K562 (cell line): ENCODE data around the gene PTPN11. TPM values are rescaled to one million over a fixed set of nuclear protein-coding genes. Genes with fewer than 3 reads are reported as not detected.

Source experiments
- ATAC-seq: fragments of 200-7000 bp; cut with Tn5 transposase; 3 replicates; pipeline ENCODE4 v1.9.1; 2020; ENCODE audit warnings: moderate library complexity
- BruUV-seq: library from RNA; stranded (reverse); fragments of 400-500 nt; replicated peaks from 2 replicates; lab custom pipeline; 2021; lab: Mats Ljungman, UMichigan
- CTCF ChIA-PET: fragments of 300-600 bp; formaldehyde crosslinking; extraction: SDS; loops from one replicate; lab custom pipeline; 2021; ENCODE audit warnings: low intra/inter-chr PET ratio; lab: Yijun Ruan, JAX
- POLR2A ChIA-PET: fragments of 300-600, 350-650 bp; sonication (Branson Sonifier 250); formaldehyde crosslinking; extraction: SDS; loops from one replicate; lab custom pipeline; 2021; ENCODE audit warnings: antibody characterized with exemption, inconsistent platforms; lab: Yijun Ruan, JAX
- DNase-seq, 4 experiments: peaks; one replicate each; pipeline versions ENCODE4 v3.0.0 to v3.0.0-alpha.2; 2011 to 2018; ENCODE audit warnings: low spot score in 3 of 4, mixed read lengths in 3 of 4; ENCODE audit errors: extremely low read depth in 1 of 4
- FAIRE-seq: peaks from 2 replicates; lab custom pipeline; 2011; peaks lifted over from hg19 to GRCh38; lab: Jason Lieb, UNC
- H2AFZ ChIP-seq: 2 replicates; pipeline ENCODE4 v1.6.0; 2011; ENCODE audit warnings: low read depth, low read length, control low read depth, inconsistent platforms
- H3K27ac ChIP-seq: fragments of 200-600 bp; 3 replicates; pipeline ENCODE4 v1.8.0; 2011; ENCODE audit warnings: low read depth, mild to moderate bottlenecking, control low read depth, inconsistent platforms, low read length, moderate library complexity, mixed read lengths; ENCODE audit errors: extremely low read depth
- H3K27me3 ChIP-seq, 2 experiments: fragments of 300-600 bp in 1 of 2; 2 replicates in 1 of 2; 3 replicates in 1 of 2; pipeline versions ENCODE4 v1.6.0 to v1.8.0; 2011; ENCODE audit warnings: inconsistent platforms in 2 of 2, low read length in 2 of 2, mild to moderate bottlenecking in 1 of 2, mixed read lengths in 1 of 2, moderate library complexity in 1 of 2; ENCODE audit not compliant: control insufficient read depth in 2 of 2, insufficient read depth in 2 of 2
- H3K36me3 ChIP-seq: fragments of 300-600 bp; 3 replicates; pipeline ENCODE4 v1.8.0; 2011; ENCODE audit warnings: mild to moderate bottlenecking, low read length, inconsistent platforms; ENCODE audit not compliant: control insufficient read depth, insufficient read depth
- H3K4me1 ChIP-seq, 2 experiments: fragments of 200-600 bp in 1 of 2; replicated peaks in 1 of 2; 2 replicates in 1 of 2; 3 replicates in 1 of 2; pipeline versions ENCODE4 v1.5.1 to v1.8.0; 2011; ENCODE audit warnings: inconsistent platforms in 2 of 2, low read length in 2 of 2, mild to moderate bottlenecking in 1 of 2, mixed read lengths in 1 of 2, moderate library complexity in 1 of 2; ENCODE audit not compliant: control insufficient read depth in 2 of 2, insufficient read depth in 2 of 2
- H3K4me2 ChIP-seq: 2 replicates; pipeline ENCODE4 v1.6.1; 2011; ENCODE audit warnings: low read length, control low read depth, inconsistent platforms, mixed read lengths; ENCODE audit not compliant: insufficient read depth
- H3K4me3 ChIP-seq: fragments of 200-600 bp; sonication (generic), shearing (Covaris generic); 2 replicates; pipeline ENCODE4 v1.5.1; 2016; ENCODE audit warnings: control low read depth, inconsistent platforms
- H3K79me2 ChIP-seq: fragments of 200-600 bp; 3 replicates; pipeline ENCODE4 v1.8.0; 2011; ENCODE audit warnings: low read length, inconsistent platforms; ENCODE audit not compliant: control insufficient read depth, insufficient read depth
- H3K9ac ChIP-seq, 2 experiments: 2 replicates each; pipeline versions ENCODE4 v1.6.0 to v1.6.1; 2011; ENCODE audit warnings: low read depth in 2 of 2, low read length in 2 of 2, control low read depth in 1 of 2, inconsistent platforms in 1 of 2, mild to moderate bottlenecking in 1 of 2, mixed read lengths in 1 of 2; ENCODE audit not compliant: insufficient read depth in 1 of 2
- H3K9me1 ChIP-seq: one replicate; pipeline ENCODE4 v1.6.0; 2011; ENCODE audit warnings: inconsistent platforms, mild to moderate bottlenecking, low read length, moderate library complexity; ENCODE audit not compliant: control insufficient read depth, insufficient read depth
- H3K9me3 ChIP-seq: replicated peaks from 2 replicates; pipeline ENCODE4 v1.5.1; 2011; ENCODE audit warnings: low read depth, low read length, inconsistent platforms; ENCODE audit not compliant: control insufficient read depth, insufficient read depth
- H4K20me1 ChIP-seq: replicated peaks from 2 replicates; pipeline ENCODE4 v1.6.1; 2011; ENCODE audit warnings: low read length, inconsistent platforms, mixed read lengths; ENCODE audit not compliant: control insufficient read depth, insufficient read depth
- BCLAF1 ChIP-seq, 2 experiments: fragments of 450-650 bp in 1 of 2; IDR thresholded peaks; 2 replicates each; pipeline ENCODE4 v1.6.1; 2011 to 2017; ENCODE audit warnings: low read depth in 2 of 2, antibody characterized with exemption in 1 of 2, borderline replicate concordance in 1 of 2, low read length in 1 of 2, mild to moderate bottlenecking in 1 of 2, mixed read lengths in 1 of 2; ENCODE audit not compliant: control insufficient read depth in 1 of 2
- HNRNPUL1 ChIP-seq: fragments of 200-400 bp; formaldehyde crosslinking; IDR thresholded peaks from 2 replicates; pipeline ENCODE4 v1.6.1; 2017; ENCODE audit warnings: low read length
- MYBL2 ChIP-seq, 2 experiments: fragments of 450-650 bp in 1 of 2; sonication (generic) in 1 of 2; formaldehyde crosslinking in 1 of 2; IDR thresholded peaks; 2 replicates each; pipeline versions ENCODE4 v1.6.1 to v1.8.1; 2017 to 2022; ENCODE audit warnings: borderline replicate concordance in 1 of 2, inconsistent platforms in 1 of 2, low read depth in 1 of 2, mild to moderate bottlenecking in 1 of 2, missing genetic modification reagents in 1 of 2, moderate library complexity in 1 of 2
- SMARCA5 ChIP-seq: fragments of 450-650 bp; IDR thresholded peaks from 2 replicates; pipeline ENCODE4 v1.6.1; 2016
- ZHX1 ChIP-seq: fragments of 150-350 bp; conservative IDR thresholded peaks from 2 replicates; pipeline ENCODE4 v1.6.1; 2014; ENCODE audit warnings: low read length
- ZNF699 ChIP-seq: fragments of 250-450 bp; sonication (Bioruptor Pico); IDR thresholded peaks from 2 replicates; pipeline ENCODE4 v1.8.0; 2021; ENCODE audit warnings: mild to moderate bottlenecking, moderate library complexity; ENCODE audit not compliant: insufficient replicate concordance
- ZNF707 ChIP-seq: fragments of 250-450 bp; sonication (Bioruptor Pico); conservative IDR thresholded peaks from 2 replicates; pipeline ENCODE4 v1.8.0; 2022; ENCODE audit warnings: inconsistent platforms, mild to moderate bottlenecking, moderate library complexity
- WGBS: fragments of 100-300 bp; shearing (Covaris generic); methylation state at CpG from one replicate; pipeline ENCODE4 v1.1.6; 2016; ENCODE audit warnings: low coverage, mixed read lengths; ENCODE audit not compliant: insufficient coverage; ENCODE audit errors: missing lambda C conversion rate; 5-methylcytosine and 5-hydroxymethylcytosine counted together
- in situ Hi-C: fragments of 300-500 bp; cut with MboI; formaldehyde crosslinking; loops from 4 replicates; pipeline ENCODE4 v1.15.0; 2018; ENCODE audit warnings: inconsistent platforms, mixed read lengths
- intact Hi-C: fragments of 100-400 bp; cut with micrococcal nuclease; formaldehyde crosslinking; loops from 2 replicates; pipeline ENCODE4 v1.14.2; 2022
- polyA plus RNA-seq, 8 experiments: library from polyadenylated mRNA; depleted of rRNA in 4 of 8; stranded (reverse) in 5 of 8; unstranded in 3 of 8; fragments of >200 nt; fragmentation: Nextera tagmentation in 2 of 8; fragmentation: Illumina TruSeq in 1 of 8; extraction: Ambion mirVana in 2 of 8; extraction: Trizol in 1 of 8; gene quantifications; 2 replicates each; pipeline versions ENCODE4 v1.2.1 to v1.2.3, GENCODE V29; 2011 to 2014; ENCODE audit warnings: inconsistent platforms in 1 of 8, missing spikeins in 1 of 8
- total RNA-seq, 7 experiments: library from RNA; depleted of rRNA in 6 of 7; stranded (reverse); fragments of >200 nt in 6 of 7; fragmentation: Illumina TruSeq in 2 of 7; extraction: Trizol in 2 of 7; gene quantifications; 2 replicates each; pipeline versions ENCODE4 v1.2.1 to v1.2.3, GENCODE V29; 2011 to 2021; ENCODE audit warnings: low replicate concordance in 1 of 7
- TF ChIP-seq, protein P1 (sequence below): fragments of 250-450 bp; sonication (Bioruptor Pico); IDR thresholded peaks from 2 replicates; pipeline ENCODE4 v1.4.0; 2020
- TF ChIP-seq, protein P2 (sequence below): sonication (generic); formaldehyde crosslinking; IDR thresholded peaks from 2 replicates; pipeline ENCODE4 v1.9.0; 2022; ENCODE audit warnings: mild to moderate bottlenecking, missing genetic modification reagents

PTPN11 gene
- total and polyA plus RNA-seq, 9 of the 15 experiments (the other 6 are each of a cell fraction or from before 2014, with no cell fraction given) = 22.5 to 126 (median 79.7) TPM

GRCh38 chr12:112401054-112401453 is 17.7 kb upstream of the PTPN11 start:
- FAIRE-seq (no peak), DNase-seq (no peak), ATAC-seq (no peak)
- H3K79me2 ChIP-seq = peaks cover 2% of the 10 kb centered on the region; the same call in 1 of the 3 replicates
- 57% methylated on average over 5 of the region's 5 CpGs for WGBS
- intact Hi-C loops (loop anchor here (10.0 kb wide), 1 partner anchor 556 kb away; the partner anchor contains the start of gene MAPKAPK5), in situ Hi-C loops (no loop called here)
- no peak overlapping the region for H3K4me3 ChIP-seq
- ChIA-PET CTCF (no interaction called here), POLR2A (interaction anchor here (0.6 to 1.2 kb wide), 3 partner anchors 18 to 233 kb away, joined by 3 read pairs; partner anchors contain the start of gene PTPN11)
- H3K4me1 ChIP-seq = no peaks in the 10 kb centered on the region; a peak in 1 of 5 replicates
- no peak overlapping the region for H3K27ac ChIP-seq
- H3K27me3 ChIP-seq = no peaks in the 10 kb centered on the region
- no TSS peak for BruUV-seq
- H2AFZ ChIP-seq = no peak overlapping the region
- H3K4me2 ChIP-seq = no peak overlapping the region
- no peaks in the 10 kb centered on the region for H3K9me1 ChIP-seq
- H3K9ac ChIP-seq = no peak overlapping the region
- H4K20me1 ChIP-seq = peaks cover 13% of the 10 kb centered on the region
- H3K9me3 ChIP-seq = no peaks in the 10 kb centered on the region
- peaks cover 21% of the 10 kb centered on the region for H3K36me3 ChIP-seq
- TF ChIP-seq, protein P1, sequence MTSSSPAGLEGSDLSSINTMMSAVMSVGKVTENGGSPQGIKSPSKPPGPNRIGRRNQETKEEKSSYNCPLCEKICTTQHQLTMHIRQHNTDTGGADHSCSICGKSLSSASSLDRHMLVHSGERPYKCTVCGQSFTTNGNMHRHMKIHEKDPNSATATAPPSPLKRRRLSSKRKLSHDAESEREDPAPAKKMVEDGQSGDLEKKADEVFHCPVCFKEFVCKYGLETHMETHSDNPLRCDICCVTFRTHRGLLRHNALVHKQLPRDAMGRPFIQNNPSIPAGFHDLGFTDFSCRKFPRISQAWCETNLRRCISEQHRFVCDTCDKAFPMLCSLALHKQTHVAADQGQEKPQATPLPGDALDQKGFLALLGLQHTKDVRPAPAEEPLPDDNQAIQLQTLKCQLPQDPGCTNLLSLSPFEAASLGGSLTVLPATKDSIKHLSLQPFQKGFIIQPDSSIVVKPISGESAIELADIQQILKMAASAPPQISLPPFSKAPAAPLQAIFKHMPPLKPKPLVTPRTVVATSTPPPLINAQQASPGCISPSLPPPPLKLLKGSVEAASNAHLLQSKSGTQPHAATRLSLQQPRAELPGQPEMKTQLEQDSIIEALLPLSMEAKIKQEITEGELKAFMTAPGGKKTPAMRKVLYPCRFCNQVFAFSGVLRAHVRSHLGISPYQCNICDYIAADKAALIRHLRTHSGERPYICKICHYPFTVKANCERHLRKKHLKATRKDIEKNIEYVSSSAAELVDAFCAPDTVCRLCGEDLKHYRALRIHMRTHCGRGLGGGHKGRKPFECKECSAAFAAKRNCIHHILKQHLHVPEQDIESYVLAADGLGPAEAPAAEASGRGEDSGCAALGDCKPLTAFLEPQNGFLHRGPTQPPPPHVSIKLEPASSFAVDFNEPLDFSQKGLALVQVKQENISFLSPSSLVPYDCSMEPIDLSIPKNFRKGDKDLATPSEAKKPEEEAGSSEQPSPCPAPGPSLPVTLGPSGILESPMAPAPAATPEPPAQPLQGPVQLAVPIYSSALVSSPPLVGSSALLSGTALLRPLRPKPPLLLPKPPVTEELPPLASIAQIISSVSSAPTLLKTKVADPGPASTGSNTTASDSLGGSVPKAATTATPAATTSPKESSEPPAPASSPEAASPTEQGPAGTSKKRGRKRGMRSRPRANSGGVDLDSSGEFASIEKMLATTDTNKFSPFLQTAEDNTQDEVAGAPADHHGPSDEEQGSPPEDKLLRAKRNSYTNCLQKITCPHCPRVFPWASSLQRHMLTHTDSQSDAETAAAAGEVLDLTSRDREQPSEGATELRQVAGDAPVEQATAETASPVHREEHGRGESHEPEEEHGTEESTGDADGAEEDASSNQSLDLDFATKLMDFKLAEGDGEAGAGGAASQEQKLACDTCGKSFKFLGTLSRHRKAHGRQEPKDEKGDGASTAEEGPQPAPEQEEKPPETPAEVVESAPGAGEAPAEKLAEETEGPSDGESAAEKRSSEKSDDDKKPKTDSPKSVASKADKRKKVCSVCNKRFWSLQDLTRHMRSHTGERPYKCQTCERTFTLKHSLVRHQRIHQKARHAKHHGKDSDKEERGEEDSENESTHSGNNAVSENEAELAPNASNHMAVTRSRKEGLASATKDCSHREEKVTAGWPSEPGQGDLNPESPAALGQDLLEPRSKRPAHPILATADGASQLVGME (CRISPR knock-in tag) = no peak
- no peak for TF ChIP-seq MYBL2 (IDR thresholded peaks at IDR 0.05; ENCODE audit: low read depth)
- TF ChIP-seq MYBL2 (CRISPR knock-in tag; IDR thresholded peaks at IDR 0.05; ENCODE audit: borderline replicate concordance) = no peak
- TF ChIP-seq SMARCA5 = no peak
- TF ChIP-seq ZHX1 = no peak
- TF ChIP-seq, protein P2, sequence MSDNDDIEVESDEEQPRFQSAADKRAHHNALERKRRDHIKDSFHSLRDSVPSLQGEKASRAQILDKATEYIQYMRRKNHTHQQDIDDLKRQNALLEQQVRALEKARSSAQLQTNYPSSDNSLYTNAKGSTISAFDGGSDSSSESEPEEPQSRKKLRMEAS = no peak
- TF ChIP-seq BCLAF1 (IDR thresholded peaks at IDR 0.05; ENCODE audit: borderline replicate concordance in 1 of 2, control insufficient read depth in 1 of 2, low read depth in 2 of 2, low read length in 1 of 2) = no peak
- no peak for TF ChIP-seq ZNF699 (CRISPR knock-in tag)
- TF ChIP-seq ZNF707 (CRISPR knock-in tag) = no peak
- TF ChIP-seq HNRNPUL1 = no peak
